ENCODE results near the gene MTMR6. TPM values are rescaled to one million over a fixed set of nuclear protein-coding genes. Genes with fewer than 3 reads are reported as not detected.

Gene MTMR6
- total RNA-seq: 10 to 100 TPM; 15.6 to 21.5 (median 17.6) TPM
- 10 to 100 TPM in 1 of 2 donors, 1 to 10 TPM in 1; 3.4 to 16.7 TPM for polyA plus RNA-seq
- long read RNA-seq, donor 1, full-length matches to known transcripts: 43 of 51 reads
- long read RNA-seq, donor 1, partial matches to known transcripts: 5 of 51 reads
- long read RNA-seq, donor 1, other reads (novel, unspliced or antisense): 3 of 51 reads
- long read RNA-seq, donor 2, full-length matches to known transcripts: 63 of 84 reads
- long read RNA-seq, donor 2, partial matches to known transcripts: 15 of 84 reads
- long read RNA-seq, donor 2, other reads (novel, unspliced or antisense): 6 of 84 reads
- long read RNA-seq, donor 3, full-length matches to known transcripts: 38 of 47 reads
- long read RNA-seq, donor 3, partial matches to known transcripts: 4 of 47 reads
- long read RNA-seq, donor 3, other reads (novel, unspliced or antisense): 5 of 47 reads

GRCh38 chr13:25286969-25287961 is at the start of gene MTMR6:
MTMR6 (minus strand) TSS chr13:25287488; CDS start chr13:25287247, 241 bp downstream.
- peak; percentile 93 to 99 (median 98) for ATAC-seq
- peak within 1 kb of the TSS; percentile 57 to 97 (median 83) for H3K27ac ChIP-seq
- peaks cover 0 to 47% (median 11%) of the 10 kb centered on the region in 12 donors for H3K4me1 ChIP-seq
- H3K27me3 ChIP-seq: peaks cover 0 to 5% (median 0%) of the 10 kb centered on the region in 9 donors
- TF ChIP-seq CTCF (IDR thresholded peaks at IDR 0.05) (peak; percentile 100), POLR2A (IDR thresholded peaks at IDR 0.05) (peak in 1 of 2 donors; percentile 48)
- H3K9me3 ChIP-seq: no peaks in the 10 kb centered on the region
- peak; percentile 91 to 97 (median 93) for DNase-seq
- peak within 1 kb of the TSS; percentile 67 to 98 (median 90) for H3K4me3 ChIP-seq
- WGBS, 4 donors: 2 to 40% (median 3%) methylated on average over 3 to 65 of the region's 65 CpGs
- peaks cover 0 to 9% (median 0%) of the 10 kb centered on the region in 9 donors for H3K36me3 ChIP-seq
- intact Hi-C loops (cut with DNase I): loop anchor here in 2 of 10 donors (2.0 kb wide), 1 partner anchor 14 kb away; the partner anchor contains the start of gene NUP58 (in 2 of the 2)

DNA sequence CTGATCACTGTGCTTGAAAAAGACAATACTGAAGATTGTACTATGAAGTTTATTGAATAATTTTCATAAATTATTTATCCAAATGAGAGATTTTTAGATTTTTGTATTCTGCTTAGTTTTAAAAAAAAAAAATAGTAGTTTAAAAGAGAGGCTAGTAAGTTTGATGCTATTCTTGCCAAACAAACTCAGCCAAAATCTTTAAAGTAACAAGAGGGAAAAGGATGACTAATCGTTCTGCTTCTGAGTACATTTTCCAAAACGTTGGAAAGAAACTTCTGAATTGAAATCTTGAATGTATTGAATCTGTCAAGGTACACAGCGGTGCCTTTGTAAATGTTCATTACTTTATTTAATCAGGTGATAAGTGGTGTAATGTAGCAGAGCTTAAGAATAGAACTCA is 48.6 kb upstream of the MTMR6 start:
- no peak overlapping the region for H3K4me3 ChIP-seq
- H3K36me3 ChIP-seq: peaks cover 0 to 99% (median 85%) of the 10 kb centered on the region in 9 donors
- TF ChIP-seq POLR2A (IDR thresholded peaks at IDR 0.05): no peak
- no peak for TF ChIP-seq CTCF (IDR thresholded peaks at IDR 0.05)
- ATAC-seq (no peak), DNase-seq (no peak)
- H3K9me3 ChIP-seq: no peaks in the 10 kb centered on the region
- 51 to 71% (median 60%) methylated on average over 3 of the region's 3 CpGs for WGBS, 4 donors
- H3K4me1 ChIP-seq: no peaks in the 10 kb centered on the region
- intact Hi-C loops (cut with DNase I): no loop called here
- H3K27me3 ChIP-seq: no peaks in the 10 kb centered on the region
- H3K27ac ChIP-seq: no peak overlapping the region

DNA sequence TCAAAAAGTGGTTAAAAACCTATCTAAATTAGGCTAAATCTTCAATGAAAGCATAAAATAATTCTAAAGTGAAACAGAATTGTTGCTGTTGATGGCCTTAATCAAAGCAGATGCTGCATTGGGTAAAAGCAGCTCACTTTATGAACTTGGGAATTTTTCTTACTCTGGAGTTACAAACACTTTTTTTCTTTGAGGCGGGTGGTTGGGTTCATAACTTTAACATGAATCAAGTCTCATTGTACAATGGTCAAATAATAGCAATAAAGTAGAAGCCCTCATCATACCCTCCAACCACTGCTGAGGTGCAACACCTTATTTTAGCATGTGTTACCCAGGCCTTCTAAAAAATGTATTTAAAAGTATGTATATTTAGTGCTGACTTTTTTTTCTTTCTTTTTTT is 43.3 kb upstream of the MTMR6 start:
- Histone ChIP-seq H3K27me3 (no peaks in the 10 kb centered on the region), H3K4me3 (no peak overlapping the region), H3K4me1 (peaks cover 0 to 3% (median 0%) of the 10 kb centered on the region in 12 donors), H3K27ac (no peak overlapping the region), H3K9me3 (no peaks in the 10 kb centered on the region), H3K36me3 (peaks cover 0 to 100% (median 89%) of the 10 kb centered on the region in 9 donors)
- intact Hi-C loops (cut with DNase I): no loop called here
- DNase-seq (no peak), ATAC-seq (no peak)
- TF ChIP-seq CTCF (IDR thresholded peaks at IDR 0.05) (no peak), POLR2A (IDR thresholded peaks at IDR 0.05) (no peak)
- 88 to 97% (median 96%) methylated on average over 1 of the region's 1 CpG for WGBS, 4 donors
